HepG2 (cell line): Measurements from ENCODE around the gene SEC24A. TPM values are rescaled to one million over a fixed set of nuclear protein-coding genes. Genes with fewer than 3 reads are reported as not detected.

Source experiments
- ATAC-seq: fragments of 200-7000 bp; cut with Tn5 transposase; 3 replicates; pipeline ENCODE4 v1.9.1; 2020; ENCODE audit warnings: mild to moderate bottlenecking, moderate library complexity
- Bru-seq: library from RNA; stranded (reverse); fragments of 400-500 nt; gene quantifications from one replicate; lab custom pipeline; 2021; lab: Mats Ljungman, UMichigan
- BruChase-seq, 2 experiments: library from RNA; stranded (reverse); fragments of 400-500 nt; gene quantifications; one replicate each; lab custom pipeline; 2021; lab: Mats Ljungman, UMichigan
- BruUV-seq: library from RNA; stranded (reverse); fragments of 400-500 nt; replicated peaks from 2 replicates; lab custom pipeline; 2021; lab: Mats Ljungman, UMichigan
- CTCF ChIA-PET: fragments of 300-600 bp; formaldehyde crosslinking; extraction: SDS; loops from one replicate; lab custom pipeline; 2021; ENCODE audit warnings: low total read pairs, inconsistent platforms, low intra/inter-chr PET ratio; lab: Yijun Ruan, JAX
- POLR2A ChIA-PET: fragments of 350-600 bp; sonication (Branson Sonifier 250); formaldehyde crosslinking; loops from one replicate; lab custom pipeline; 2020; ENCODE audit warnings: antibody characterized with exemption, inconsistent platforms; lab: Yijun Ruan, JAX
- DNase-seq: peaks from one replicate; pipeline ENCODE4 v3.0.0-alpha.2; 2015; ENCODE audit warnings: low spot score
- FAIRE-seq: peaks from 3 replicates; lab custom pipeline; 2011; peaks lifted over from hg19 to GRCh38; lab: Jason Lieb, UNC
- H2AFZ ChIP-seq: one replicate; pipeline ENCODE4 v1.6.1; 2011; ENCODE audit warnings: low read length, inconsistent platforms
- H3K27ac ChIP-seq: fragments of 300-600 bp; 3 replicates; pipeline ENCODE4 v1.8.0; 2011; ENCODE audit warnings: mixed run types, mild to moderate bottlenecking, mixed read lengths, low read length, inconsistent platforms; ENCODE audit not compliant: insufficient read depth; ENCODE audit errors: extremely low read length
- H3K27me3 ChIP-seq, 2 experiments: fragments of 200-600 bp in 1 of 2; 2 replicates in 1 of 2; 3 replicates in 1 of 2; pipeline versions ENCODE4 v1.6.0 to v1.8.0; 2011; ENCODE audit warnings: low read length in 2 of 2, mild to moderate bottlenecking in 2 of 2, moderate library complexity in 2 of 2, inconsistent platforms in 1 of 2; ENCODE audit not compliant: insufficient read depth in 2 of 2, control insufficient read depth in 1 of 2
- H3K36me3 ChIP-seq, 2 experiments: fragments of 200-600 bp in 1 of 2; replicated peaks in 1 of 2; 2 replicates in 1 of 2; 3 replicates in 1 of 2; pipeline versions ENCODE4 v1.5.1 to v1.8.0; 2011; ENCODE audit warnings: low read length in 2 of 2, inconsistent platforms in 1 of 2; ENCODE audit not compliant: insufficient read depth in 2 of 2, control insufficient read depth in 1 of 2
- H3K4me1 ChIP-seq: 2 replicates; pipeline ENCODE4 v1.5.1; 2012; ENCODE audit warnings: low read length, inconsistent platforms; ENCODE audit not compliant: insufficient read depth
- H3K4me2 ChIP-seq: 2 replicates; pipeline ENCODE4 v1.6.0; 2011; ENCODE audit warnings: low read depth, low read length, inconsistent platforms
- H3K4me3 ChIP-seq, 3 experiments: fragments of 200-600 bp in 1 of 3; sonication (generic), shearing (Covaris generic) in 1 of 3; replicated peaks in 1 of 3; 2 replicates each; pipeline ENCODE4 v1.5.1; 2011 to 2016; ENCODE audit warnings: low read length in 3 of 3, inconsistent platforms in 2 of 3, low read depth in 2 of 3, mild to moderate bottlenecking in 2 of 3, control low read depth in 1 of 3, mixed read lengths in 1 of 3; ENCODE audit not compliant: insufficient read depth in 1 of 3
- H3K79me2 ChIP-seq: one replicate; pipeline ENCODE4 v1.6.1; 2011; ENCODE audit warnings: low read length, inconsistent platforms; ENCODE audit not compliant: insufficient read depth
- H3K9ac ChIP-seq: 2 replicates; pipeline ENCODE4 v1.6.0; 2011; ENCODE audit warnings: mild to moderate bottlenecking, low read depth, low read length, inconsistent platforms; ENCODE audit not compliant: insufficient read depth
- H3K9me3 ChIP-seq: 2 replicates; pipeline ENCODE4 v1.5.1; 2012; ENCODE audit warnings: mild to moderate bottlenecking, low read length
- H4K20me1 ChIP-seq: 2 replicates; pipeline ENCODE4 v1.6.0; 2011; ENCODE audit warnings: inconsistent platforms, mild to moderate bottlenecking, low read length, moderate library complexity; ENCODE audit not compliant: insufficient read depth
- ELF3 ChIP-seq: IDR thresholded peaks from 2 replicates; pipeline ENCODE4 v1.6.1; 2016; ENCODE audit warnings: missing genetic modification reagents, missing compliant biosample characterization
- GLMP ChIP-seq: sonication (generic); formaldehyde crosslinking; IDR thresholded peaks from 2 replicates; pipeline ENCODE4 v1.9.0; 2021; ENCODE audit warnings: missing genetic modification reagents, mild to moderate bottlenecking, borderline replicate concordance
- HNF1A ChIP-seq, 2 experiments: sonication (generic) in 1 of 2; formaldehyde crosslinking in 1 of 2; IDR thresholded peaks; 2 replicates each; pipeline versions ENCODE4 v1.4.0 to v1.6.1; 2016 to 2020; ENCODE audit warnings: borderline replicate concordance in 1 of 2, low read depth in 1 of 2, mild to moderate bottlenecking in 1 of 2, missing genetic modification reagents in 1 of 2
- HNRNPLL ChIP-seq: fragments of 200-400 bp; formaldehyde crosslinking; IDR thresholded peaks from 2 replicates; pipeline ENCODE4 v1.6.1; 2017; ENCODE audit warnings: mild to moderate bottlenecking, low read depth, low read length; ENCODE audit not compliant: poor library complexity, severe bottlenecking
- WGBS: methylation state at CpG from one replicate; pipeline ENCODE4 v1.1.6; 2017; ENCODE audit warnings: low lambda C conversion rate; 5-methylcytosine and 5-hydroxymethylcytosine counted together
- in situ Hi-C: cut with HindIII; loops from 2 replicates; pipeline ENCODE4 v1.10.0; 2017; ENCODE audit warnings: low pct_unique_long_range_greater_than_20kb; ENCODE audit not compliant: extremely low pct_ligation_motif_present
- intact Hi-C: fragments of 100-400 bp; cut with micrococcal nuclease; formaldehyde crosslinking; loops from one replicate; pipeline ENCODE4 v1.10.0; 2022; ENCODE audit not compliant: unreplicated experiment
- long read RNA-seq, 2 experiments: library from RNA in 1 of 2; library from polyadenylated mRNA in 1 of 2; stranded (forward) in 1 of 2; unstranded in 1 of 2; transcript quantifications; one replicate each; pipeline ENCODE4 v2.0.0, GENCODE V29; 2019 to 2022
- polyA minus RNA-seq, 3 experiments: library from RNA; depleted of rRNA, polyadenylated mRNA; stranded (reverse); fragments of >200 nt; gene quantifications; 2 replicates each; pipeline ENCODE4 v1.2.3, GENCODE V29; 2011; ENCODE audit warnings: low replicate concordance in 1 of 3
- polyA plus RNA-seq, 8 experiments: library from polyadenylated mRNA; depleted of rRNA in 3 of 8; stranded (reverse) in 7 of 8; unstranded in 1 of 8; fragments of >200 nt; fragmentation: Illumina TruSeq in 4 of 8; extraction: Trizol in 4 of 8; gene quantifications; 2 replicates each; pipeline versions ENCODE4 v1.2.1 to v1.2.3, GENCODE V29; 2011 to 2016; ENCODE audit warnings: low read depth in 4 of 8, missing spikeins in 1 of 8, mixed read lengths in 1 of 8; ENCODE audit not compliant: insufficient read depth in 1 of 8
- total RNA-seq, 5 experiments: library from RNA; depleted of rRNA; stranded (reverse); fragments of >200 nt; fragmentation: Illumina TruSeq; extraction: Trizol; gene quantifications; 2 replicates each; pipeline ENCODE4 v1.2.3, GENCODE V29; 2016; ENCODE audit warnings: low read depth in 1 of 5
- TF ChIP-seq, protein P1 (sequence below): sonication (generic); formaldehyde crosslinking; IDR thresholded peaks from 2 replicates; pipeline ENCODE4 v1.4.0; 2020; ENCODE audit warnings: missing genetic modification reagents, borderline replicate concordance

Gene SEC24A
- total RNA-seq (2016; rRNA removed; fragmentation: Illumina TruSeq; extraction: Trizol) (30.5 and 56.6 TPM in 2 replicates), polyA plus RNA-seq (2011; rRNA removed) (39.6 and 56.8 TPM in 2 replicates), polyA minus RNA-seq (2011; rRNA and poly(A)+ RNA removed; ENCODE audit: low replicate concordance) (36.1 and 80.0 TPM in 2 replicates), Bru-seq, nascent RNA (percentile 83 among the genes with signal in this experiment), BruChase-seq, experiment 1, labeled RNA remaining after a 6-hour chase (percentile 93 among the genes with signal in this experiment), BruChase-seq, experiment 2, labeled RNA remaining after a 2-hour chase (percentile 91 among the genes with signal in this experiment)
- total RNA-seq (2016; cell fraction: cytosol; rRNA removed; fragmentation: Illumina TruSeq; extraction: Trizol; ENCODE audit: low read depth), result 8.6 and 10.2 TPM in 2 replicates
- total RNA-seq (2016; cell fraction: insoluble cytoplasmic fraction; rRNA removed; fragmentation: Illumina TruSeq; extraction: Trizol), result 28.5 and 53.5 TPM in 2 replicates
- 15.9 and 16.9 TPM in 2 replicates for total RNA-seq (2016; cell fraction: membrane; rRNA removed; fragmentation: Illumina TruSeq; extraction: Trizol)
- 30.3 and 31.4 TPM in 2 replicates for total RNA-seq (2016; cell fraction: nucleus; rRNA removed; fragmentation: Illumina TruSeq; extraction: Trizol)
- 32.2 and 37.4 TPM in 2 replicates for polyA plus RNA-seq (2011; cell fraction: cytosol; rRNA removed)
- 22.5 and 25.0 TPM in 2 replicates for polyA plus RNA-seq (2011; cell fraction: nucleus; rRNA removed)
- 21.7 and 26.9 TPM in 2 replicates for polyA plus RNA-seq (2012)
- polyA plus RNA-seq (2016; cell fraction: cytosol; fragmentation: Illumina TruSeq; extraction: Trizol; ENCODE audit: low read depth), result 1.3 and 1.4 TPM in 2 replicates
- 44.8 and 45.8 TPM in 2 replicates for polyA plus RNA-seq (2016; cell fraction: insoluble cytoplasmic fraction; fragmentation: Illumina TruSeq; extraction: Trizol; ENCODE audit: low read depth)
- 4.6 and 6.1 TPM in 2 replicates for polyA plus RNA-seq (2016; cell fraction: membrane; fragmentation: Illumina TruSeq; extraction: Trizol; ENCODE audit: low read depth)
- polyA plus RNA-seq (2016; cell fraction: nucleus; fragmentation: Illumina TruSeq; extraction: Trizol; ENCODE audit: insufficient read depth, low read depth), result 26.6 and 29.0 TPM in 2 replicates
- polyA minus RNA-seq (2011; cell fraction: cytosol; rRNA and poly(A)+ RNA removed), result 51.2 and 62.4 TPM in 2 replicates
- 61.9 and 65.6 TPM in 2 replicates for polyA minus RNA-seq (2011; cell fraction: nucleus; rRNA and poly(A)+ RNA removed)
- long read RNA-seq, experiment 1, full-length matches to known transcripts, result 4 of 11 reads
- long read RNA-seq, experiment 1, partial matches to known transcripts, result 1 of 11 reads
- long read RNA-seq, experiment 1, other reads (novel, unspliced or antisense), result 6 of 11 reads
- long read RNA-seq, experiment 2, full-length matches to known transcripts, result 14 of 49 reads
- long read RNA-seq, experiment 2, partial matches to known transcripts, result 11 of 49 reads
- long read RNA-seq, experiment 2, other reads (novel, unspliced or antisense), result 24 of 49 reads

DNA sequence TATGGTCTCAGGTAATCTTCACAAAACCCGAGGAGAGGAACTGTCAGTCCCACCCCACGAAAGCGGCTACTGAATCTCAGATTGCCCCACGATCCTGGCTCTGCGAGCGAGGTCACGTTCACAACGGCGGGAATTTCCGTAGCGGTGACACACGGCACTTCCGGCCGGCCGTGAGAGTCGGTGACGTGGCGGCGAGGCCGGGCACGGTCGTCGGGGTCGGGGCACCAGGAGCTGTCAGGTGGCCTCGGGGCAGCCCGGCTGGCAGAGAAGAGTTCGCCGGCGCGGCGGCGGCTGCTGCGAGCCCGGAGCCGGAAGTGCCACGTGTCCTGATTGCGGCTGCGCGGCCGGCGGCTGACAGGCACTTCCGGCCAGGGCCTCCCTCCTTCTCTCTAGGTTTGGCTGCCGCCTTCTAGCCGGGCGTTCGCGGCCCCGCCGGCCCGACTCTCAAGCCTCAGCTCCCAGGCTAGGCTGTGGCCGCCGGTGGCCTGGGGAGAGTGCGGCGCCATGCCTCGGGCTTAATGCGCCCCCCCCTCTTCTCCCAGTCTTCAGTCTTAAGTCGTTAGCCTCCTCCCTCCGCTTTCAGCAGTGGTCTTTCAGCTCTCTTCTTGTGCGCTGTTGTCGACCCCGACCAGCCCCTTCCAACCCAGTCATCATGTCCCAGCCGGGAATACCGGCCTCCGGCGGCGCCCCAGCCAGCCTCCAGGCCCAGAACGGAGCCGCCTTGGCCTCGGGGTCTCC lies at the start of gene SEC24A:
TSS of gene SEC24A (plus strand) at position 361 of the 738 bp plus-strand sequence. CDS start at position 653, 292 bp downstream.
- WGBS, result under 1% methylated on average over 31 of the region's 69 CpGs
- H3K27ac ChIP-seq, result peak within 1 kb of the TSS; percentile 99
- H2AFZ ChIP-seq, result no peak within 1 kb of the TSS
- intact Hi-C loops (loop anchor here (1.0 kb wide), 2 partner anchors 10 to 16 kb away; partner anchors contain the start of gene SAR1B), in situ Hi-C loops (no loop called here)
- ATAC-seq, result peak; percentile 93
- no peaks in the 10 kb centered on the region for H3K27me3 ChIP-seq
- no TSS peak for BruUV-seq
- peak within 1 kb of the TSS; percentile 79 to 97 (median 97) for H3K4me3 ChIP-seq
- 0 out of 5 replicates have a peak, but pooled peaks cover 0 to 3% of the 10 kb centered on the region in 2 experiments for H3K36me3 ChIP-seq
- DNase-seq, result peak; percentile 89
- H3K79me2 ChIP-seq, result peaks cover 48% of the 10 kb centered on the region
- H3K9ac ChIP-seq, result peak within 1 kb of the TSS; percentile 99
- peak within 1 kb of the TSS; percentile 93 for H3K4me2 ChIP-seq
- H4K20me1 ChIP-seq, result peaks cover 3% of the 10 kb centered on the region; the same call in 1 of the 2 replicates
- no peaks in the 10 kb centered on the region for H3K9me3 ChIP-seq
- peaks cover 67% of the 10 kb centered on the region for H3K4me1 ChIP-seq
- CTCF ChIA-PET, result interaction anchor here (1.3 kb wide), 1 partner anchor 17 kb away, joined by 3 read pairs; no protein-coding TSS in a partner anchor
- POLR2A ChIA-PET, result interaction anchor here (0.8 to 2.3 kb wide), 10 partner anchors 8 to 277 kb away, joined by 3 to 47 read pairs (median 5); partner anchors contain the start of genes SAR1B and UBE2B
- FAIRE-seq, result no peak
- TF ChIP-seq HNRNPLL (peak; percentile 58), HNF1A (IDR thresholded peaks at IDR 0.05; ENCODE audit: low read depth) (no peak), HNF1A (CRISPR knock-in tag; IDR thresholded peaks at IDR 0.05; ENCODE audit: borderline replicate concordance) (peak; percentile 73), GLMP (CRISPR knock-in tag) (no peak), ELF3 (CRISPR knock-in tag) (peak; percentile 88)
- TF ChIP-seq, protein P1, sequence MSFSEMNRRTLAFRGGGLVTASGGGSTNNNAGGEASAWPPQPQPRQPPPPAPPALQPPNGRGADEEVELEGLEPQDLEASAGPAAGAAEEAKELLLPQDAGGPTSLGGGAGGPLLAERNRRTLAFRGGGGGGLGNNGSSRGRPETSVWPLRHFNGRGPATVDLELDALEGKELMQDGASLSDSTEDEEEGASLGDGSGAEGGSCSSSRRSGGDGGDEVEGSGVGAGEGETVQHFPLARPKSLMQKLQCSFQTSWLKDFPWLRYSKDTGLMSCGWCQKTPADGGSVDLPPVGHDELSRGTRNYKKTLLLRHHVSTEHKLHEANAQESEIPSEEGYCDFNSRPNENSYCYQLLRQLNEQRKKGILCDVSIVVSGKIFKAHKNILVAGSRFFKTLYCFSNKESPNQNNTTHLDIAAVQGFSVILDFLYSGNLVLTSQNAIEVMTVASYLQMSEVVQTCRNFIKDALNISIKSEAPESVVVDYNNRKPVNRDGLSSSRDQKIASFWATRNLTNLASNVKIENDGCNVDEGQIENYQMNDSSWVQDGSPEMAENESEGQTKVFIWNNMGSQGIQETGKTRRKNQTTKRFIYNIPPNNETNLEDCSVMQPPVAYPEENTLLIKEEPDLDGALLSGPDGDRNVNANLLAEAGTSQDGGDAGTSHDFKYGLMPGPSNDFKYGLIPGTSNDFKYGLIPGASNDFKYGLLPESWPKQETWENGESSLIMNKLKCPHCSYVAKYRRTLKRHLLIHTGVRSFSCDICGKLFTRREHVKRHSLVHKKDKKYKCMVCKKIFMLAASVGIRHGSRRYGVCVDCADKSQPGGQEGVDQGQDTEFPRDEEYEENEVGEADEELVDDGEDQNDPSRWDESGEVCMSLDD (CRISPR knock-in tag), result peak; percentile 56; the same call in 1 of the 2 replicates
